HepG2 (cell line): ENCODE data around the gene PSORS1C2. TPM values are rescaled to one million over a fixed set of nuclear protein-coding genes. Genes with fewer than 3 reads are reported as not detected.

Source experiments
- ATAC-seq: fragments of 200-7000 bp; cut with Tn5 transposase; 3 replicates; pipeline ENCODE4 v1.9.1; 2020; ENCODE audit warnings: mild to moderate bottlenecking, moderate library complexity
- BruUV-seq: library from RNA; stranded (reverse); fragments of 400-500 nt; replicated peaks from 2 replicates; lab custom pipeline; 2021; lab: Mats Ljungman, UMichigan
- CTCF ChIA-PET: fragments of 300-600 bp; formaldehyde crosslinking; extraction: SDS; loops from one replicate; lab custom pipeline; 2021; ENCODE audit warnings: low total read pairs, inconsistent platforms, low intra/inter-chr PET ratio; lab: Yijun Ruan, JAX
- POLR2A ChIA-PET: fragments of 350-600 bp; sonication (Branson Sonifier 250); formaldehyde crosslinking; loops from one replicate; lab custom pipeline; 2020; ENCODE audit warnings: antibody characterized with exemption, inconsistent platforms; lab: Yijun Ruan, JAX
- DNase-seq: peaks from one replicate; pipeline ENCODE4 v3.0.0-alpha.2; 2015; ENCODE audit warnings: low spot score
- FAIRE-seq: peaks from 3 replicates; lab custom pipeline; 2011; peaks lifted over from hg19 to GRCh38; lab: Jason Lieb, UNC
- H2AFZ ChIP-seq: one replicate; pipeline ENCODE4 v1.6.1; 2011; ENCODE audit warnings: low read length, inconsistent platforms
- H3K27ac ChIP-seq: fragments of 300-600 bp; 3 replicates; pipeline ENCODE4 v1.8.0; 2011; ENCODE audit warnings: mixed run types, mild to moderate bottlenecking, mixed read lengths, low read length, inconsistent platforms; ENCODE audit not compliant: insufficient read depth; ENCODE audit errors: extremely low read length
- H3K27me3 ChIP-seq, 2 experiments: fragments of 200-600 bp in 1 of 2; 2 replicates in 1 of 2; 3 replicates in 1 of 2; pipeline versions ENCODE4 v1.6.0 to v1.8.0; 2011; ENCODE audit warnings: low read length in 2 of 2, mild to moderate bottlenecking in 2 of 2, moderate library complexity in 2 of 2, inconsistent platforms in 1 of 2; ENCODE audit not compliant: insufficient read depth in 2 of 2, control insufficient read depth in 1 of 2
- H3K36me3 ChIP-seq, 2 experiments: fragments of 200-600 bp in 1 of 2; replicated peaks in 1 of 2; 2 replicates in 1 of 2; 3 replicates in 1 of 2; pipeline versions ENCODE4 v1.5.1 to v1.8.0; 2011; ENCODE audit warnings: low read length in 2 of 2, inconsistent platforms in 1 of 2; ENCODE audit not compliant: insufficient read depth in 2 of 2, control insufficient read depth in 1 of 2
- H3K4me1 ChIP-seq: 2 replicates; pipeline ENCODE4 v1.5.1; 2012; ENCODE audit warnings: low read length, inconsistent platforms; ENCODE audit not compliant: insufficient read depth
- H3K4me2 ChIP-seq: 2 replicates; pipeline ENCODE4 v1.6.0; 2011; ENCODE audit warnings: low read depth, low read length, inconsistent platforms
- H3K4me3 ChIP-seq, 3 experiments: fragments of 200-600 bp in 1 of 3; sonication (generic), shearing (Covaris generic) in 1 of 3; replicated peaks in 1 of 3; 2 replicates each; pipeline ENCODE4 v1.5.1; 2011 to 2016; ENCODE audit warnings: low read length in 3 of 3, inconsistent platforms in 2 of 3, low read depth in 2 of 3, mild to moderate bottlenecking in 2 of 3, control low read depth in 1 of 3, mixed read lengths in 1 of 3; ENCODE audit not compliant: insufficient read depth in 1 of 3
- H3K79me2 ChIP-seq: one replicate; pipeline ENCODE4 v1.6.1; 2011; ENCODE audit warnings: low read length, inconsistent platforms; ENCODE audit not compliant: insufficient read depth
- H3K9ac ChIP-seq: 2 replicates; pipeline ENCODE4 v1.6.0; 2011; ENCODE audit warnings: mild to moderate bottlenecking, low read depth, low read length, inconsistent platforms; ENCODE audit not compliant: insufficient read depth
- H3K9me3 ChIP-seq: 2 replicates; pipeline ENCODE4 v1.5.1; 2012; ENCODE audit warnings: mild to moderate bottlenecking, low read length
- H4K20me1 ChIP-seq: 2 replicates; pipeline ENCODE4 v1.6.0; 2011; ENCODE audit warnings: inconsistent platforms, mild to moderate bottlenecking, low read length, moderate library complexity; ENCODE audit not compliant: insufficient read depth
- AGO2 ChIP-seq: fragments of 200-400 bp; formaldehyde crosslinking; optimal IDR thresholded peaks from 2 replicates; pipeline ENCODE3; 2017; ENCODE audit warnings: mild to moderate bottlenecking, low read depth, low read length, moderate library complexity
- ETV5 ChIP-seq: IDR thresholded peaks from 2 replicates; pipeline ENCODE4 v1.6.1; 2018; ENCODE audit warnings: missing biosample characterization, missing genetic modification reagents, inconsistent platforms, borderline replicate concordance
- HOXA5 ChIP-seq: sonication (generic); formaldehyde crosslinking; IDR thresholded peaks from 2 replicates; pipeline ENCODE4 v1.4.0; 2020; ENCODE audit warnings: missing genetic modification reagents
- NFYB ChIP-seq: sonication (generic); formaldehyde crosslinking; IDR thresholded peaks from 2 replicates; pipeline ENCODE4 v1.4.0; 2020; ENCODE audit warnings: missing genetic modification reagents
- NFYC ChIP-seq: IDR thresholded peaks from 2 replicates; pipeline ENCODE4 v1.6.1; 2016; ENCODE audit warnings: missing genetic modification reagents, missing compliant biosample characterization
- RBFOX2 ChIP-seq: fragments of 200-400 bp; formaldehyde crosslinking; IDR thresholded peaks from 2 replicates; pipeline ENCODE4 v1.6.1; 2017; ENCODE audit warnings: low read depth, mild to moderate bottlenecking, low read length
- SP2 ChIP-seq: sonication (generic); formaldehyde crosslinking; IDR thresholded peaks from 2 replicates; pipeline ENCODE4 v1.5.1; 2020; ENCODE audit warnings: mild to moderate bottlenecking, missing genetic modification reagents
- TRIM24 ChIP-seq: sonication (generic); formaldehyde crosslinking; IDR thresholded peaks from 2 replicates; pipeline ENCODE4 v1.8.0; 2022; ENCODE audit warnings: mild to moderate bottlenecking, missing genetic modification reagents
- ZBTB43 ChIP-seq: sonication (generic); formaldehyde crosslinking; conservative IDR thresholded peaks from 2 replicates; pipeline ENCODE4 v1.4.0; 2020; ENCODE audit warnings: missing genetic modification reagents
- ZNF687 ChIP-seq: sonication (generic); formaldehyde crosslinking; IDR thresholded peaks from 2 replicates; pipeline ENCODE4 v1.5.1; 2020; ENCODE audit warnings: mild to moderate bottlenecking, missing genetic modification reagents, moderate library complexity
- WGBS: methylation state at CpG from one replicate; pipeline ENCODE4 v1.1.6; 2017; ENCODE audit warnings: low lambda C conversion rate; 5-methylcytosine and 5-hydroxymethylcytosine counted together
- in situ Hi-C: cut with HindIII; loops from 2 replicates; pipeline ENCODE4 v1.10.0; 2017; ENCODE audit warnings: low pct_unique_long_range_greater_than_20kb; ENCODE audit not compliant: extremely low pct_ligation_motif_present
- intact Hi-C: fragments of 100-400 bp; cut with micrococcal nuclease; formaldehyde crosslinking; loops from one replicate; pipeline ENCODE4 v1.10.0; 2022; ENCODE audit not compliant: unreplicated experiment
- polyA plus RNA-seq, 8 experiments: library from polyadenylated mRNA; depleted of rRNA in 3 of 8; stranded (reverse) in 7 of 8; unstranded in 1 of 8; fragments of >200 nt; fragmentation: Illumina TruSeq in 4 of 8; extraction: Trizol in 4 of 8; gene quantifications; 2 replicates each; pipeline versions ENCODE4 v1.2.1 to v1.2.3, GENCODE V29; 2011 to 2016; ENCODE audit warnings: low read depth in 4 of 8, missing spikeins in 1 of 8, mixed read lengths in 1 of 8; ENCODE audit not compliant: insufficient read depth in 1 of 8
- total RNA-seq, 5 experiments: library from RNA; depleted of rRNA; stranded (reverse); fragments of >200 nt; fragmentation: Illumina TruSeq; extraction: Trizol; gene quantifications; 2 replicates each; pipeline ENCODE4 v1.2.3, GENCODE V29; 2016; ENCODE audit warnings: low read depth in 1 of 5

PSORS1C2 gene
- total and polyA plus RNA-seq, 2 of the 13 experiments (the other 11 are each of a cell fraction or from before 2014, with no cell fraction given), result not detected

GRCh38 chr6:31180500-31180899 lies 41.6 kb upstream of the PSORS1C2 start:
- FAIRE-seq (no peak), DNase-seq (no peak), ATAC-seq (no peak)
- no peak overlapping the region for H2AFZ ChIP-seq
- peak; percentile 23; the same call in 1 of the 2 replicates for TF ChIP-seq SP2 (CRISPR knock-in tag)
- no peak for TF ChIP-seq ZBTB43
- peak; percentile 15; the same call in 1 of the 2 replicates for TF ChIP-seq RBFOX2
- TF ChIP-seq AGO2, result peak; percentile 16
- no peak for TF ChIP-seq HOXA5 (CRISPR knock-in tag)
- TF ChIP-seq TRIM24 (CRISPR knock-in tag), result no peak
- TF ChIP-seq ETV5, result no peak
- peak; percentile 30; the same call in 1 of the 2 replicates for TF ChIP-seq NFYC (CRISPR knock-in tag)
- TF ChIP-seq ZNF687 (CRISPR knock-in tag), result 0 out of 2 replicates have a peak, but pooled peaks have one; percentile 21
- TF ChIP-seq NFYB (CRISPR knock-in tag), result peak; percentile 56
- WGBS, result 98% methylated on average over 26 of the region's 26 CpGs
- intact Hi-C loops (no loop called here), in situ Hi-C loops (no loop called here)
- no peak overlapping the region for H3K9ac ChIP-seq
- CTCF ChIA-PET, result no interaction called here
- H3K27ac ChIP-seq, result no peak overlapping the region
- peaks cover 22% of the 10 kb centered on the region for H3K4me1 ChIP-seq
- no peaks in the 10 kb centered on the region for H3K27me3 ChIP-seq
- POLR2A ChIA-PET, result no interaction called here
- no TSS peak for BruUV-seq
- no peaks in the 10 kb centered on the region for H3K9me3 ChIP-seq
- peaks cover 10 to 42% of the 10 kb centered on the region in 2 experiments for H3K36me3 ChIP-seq
- H3K79me2 ChIP-seq, result peaks cover 50% of the 10 kb centered on the region
- no peak overlapping the region for H3K4me3 ChIP-seq
- H4K20me1 ChIP-seq, result peaks cover 4% of the 10 kb centered on the region; the same call in 1 of the 2 replicates
- H3K4me2 ChIP-seq, result no peak overlapping the region
